Adrenal gland (tissue), 5 donors: Measurements from ENCODE around the gene PRDM1.

Experiments used
- CTCF ChIP-seq, 6 experiments: fragments of 450-650 bp in 4 of 6; fragments of 200-600 bp in 2 of 6; sonication (generic) in 1 of 6; IDR thresholded peaks; 1 replicate in 5 of 6; 2 replicates in 1 of 6; pipeline versions ENCODE4 v1.5.1 to v1.8.0; 2016 to 2021; ENCODE audit warnings: antibody characterized with exemption in 6 of 6, mild to moderate bottlenecking in 2 of 6, moderate library complexity in 1 of 6
- POLR2A ChIP-seq, 2 donors: fragments of 450-650 bp; IDR thresholded peaks; one replicate each; pipeline ENCODE4 v1.6.1; 2017; ENCODE audit warnings: antibody characterized with exemption in 2 of 2, mild to moderate bottlenecking in 2 of 2, moderate library complexity in 1 of 2
- donor health status: DM: no; HTN: no; CAD: no.

- no peak for TF ChIP-seq CTCF (IDR thresholded peaks at IDR 0.05)
- no peak for TF ChIP-seq POLR2A (IDR thresholded peaks at IDR 0.05)
Observed at GRCh38 chr6:106066989-106067388, 19.1 kb upstream of the PRDM1 start.
